Activated effector memory CD4-positive, alpha-beta T cell treated with Interleukin-2 at 50 U/mL for 16 hours (primary cell): ENCODE results near the gene GGCT.

ENCODE experiments used
- DNase-seq: peaks from one replicate; pipeline ENCODE4 v3.0.0-alpha.2; 2020

The GGCT gene

GRCh38 chr7:30476459-30477145 is 28.0 kb downstream of the GGCT start:
- DNase-seq, result no peak

- DNase-seq, result no peak
Observed at GRCh38 chr7:30475580-30475979, 29.0 kb downstream of the GGCT start.

GRCh38 chr7:30474893-30475292 is 29.7 kb downstream of the GGCT start:
- DNase-seq, result no peak

GRCh38 chr7:30474485-30474884 is 30.1 kb downstream of the GGCT start:
- no peak for DNase-seq

GRCh38 chr7:30473903-30474302 is 30.7 kb downstream of the GGCT start:
- no peak for DNase-seq

- DNase-seq, result no peak
Observed at GRCh38 chr7:30472784-30473775, 31.5 kb downstream of the GGCT start.

GRCh38 chr7:30472081-30472783 is 32.4 kb downstream of the GGCT start:
- no peak for DNase-seq

GRCh38 chr7:30471205-30471604 is 33.4 kb downstream of the GGCT start:
- DNase-seq, result no peak

GRCh38 chr7:30470771-30471170 is 33.9 kb downstream of the GGCT start:
- no peak for DNase-seq

- no peak for DNase-seq
Observed at GRCh38 chr7:30470163-30470770, 34.4 kb downstream of the GGCT start.

GRCh38 chr7:30469303-30469702 is 35.3 kb downstream of the GGCT start:
- no peak for DNase-seq

- no peak for DNase-seq
Observed at GRCh38 chr7:30468791-30469190, 35.8 kb downstream of the GGCT start.

- no peak for DNase-seq
Observed at GRCh38 chr7:30468041-30468440, 36.6 kb downstream of the GGCT start.

GRCh38 chr7:30467271-30467670 is 37.4 kb downstream of the GGCT start:
- DNase-seq, result no peak

- no peak for DNase-seq
Observed at GRCh38 chr7:30466266-30466665, 38.4 kb downstream of the GGCT start.

GRCh38 chr7:30465811-30466180 is 38.8 kb downstream of the GGCT start:
- DNase-seq, result no peak

- DNase-seq, result no peak
Observed at GRCh38 chr7:30465046-30465810, 39.4 kb downstream of the GGCT start.

GRCh38 chr7:30464231-30464671 is 40.4 kb downstream of the GGCT start:
- no peak for DNase-seq

GRCh38 chr7:30463405-30464145 is 41.1 kb downstream of the GGCT start:
- DNase-seq, result no peak

GRCh38 chr7:30462179-30462578 is 42.5 kb downstream of the GGCT start:
- no peak for DNase-seq

GRCh38 chr7:30460246-30460633 is 44.4 kb downstream of the GGCT start:
- no peak for DNase-seq
